Activated naive CD8-positive, alpha-beta T cell treated with anti-CD3 and anti-CD28 coated beads, Interleukin-2, amount 10 ng/mL, durations not matched to agents 7 days and 5 days (primary cell): ENCODE data around the gene SLBP. TPM values are rescaled to one million over a fixed set of nuclear protein-coding genes. Genes with fewer than 3 reads are reported as not detected.
A peak's percentile ranks its signal among the peaks of the same experiment; 100 is the strongest.

Source experiments
- ATAC-seq: fragments of 150-1000 bp; cut with Tn5 transposase; one replicate; pipeline ENCODE4 v1.10.0; 2021; ENCODE audit warnings: low read depth, moderate library complexity
- POLR2A ChIA-PET: fragments of 350-600 bp; sonication (Branson Sonifier 250); formaldehyde crosslinking; loops from one replicate; lab custom pipeline; 2021; ENCODE audit warnings: antibody characterized with exemption; lab: Charles Lee
- DNase-seq: peaks from one replicate; pipeline ENCODE4 v3.0.0; 2021
- H3K27ac Mint-ChIP-seq: one replicate; pipeline ENCODE4 v1.8.0; 2022; ENCODE audit warnings: mild to moderate bottlenecking, mixed read lengths
- H3K27me3 Mint-ChIP-seq: one replicate; pipeline ENCODE4 v1.8.0; 2022; ENCODE audit warnings: mild to moderate bottlenecking, moderate library complexity, mixed read lengths
- H3K36me3 Mint-ChIP-seq: one replicate; pipeline ENCODE4 v1.8.0; 2021; ENCODE audit warnings: mild to moderate bottlenecking, mixed read lengths
- H3K4me1 Mint-ChIP-seq: one replicate; pipeline ENCODE4 v1.8.0; 2021; ENCODE audit warnings: mixed read lengths
- H3K4me3 Mint-ChIP-seq: one replicate; pipeline ENCODE4 v1.8.0; 2022; ENCODE audit warnings: mild to moderate bottlenecking, moderate library complexity, mixed read lengths
- H3K9me3 Mint-ChIP-seq: one replicate; pipeline ENCODE4 v1.8.0; 2021; ENCODE audit warnings: mixed read lengths
- total RNA-seq, 2 experiments: library from RNA; stranded (reverse); gene quantifications; one replicate each; pipeline ENCODE4 v1.2.3, GENCODE V29; 2021

The SLBP gene
- total RNA-seq, 2 experiments from 2014 or later: 99.7 to 103 TPM

- no peak for ATAC-seq
- Mint-ChIP-seq H3K4me1 (peaks cover 2% of the 10 kb centered on the region), H3K9me3 (no peaks in the 10 kb centered on the region), H3K27ac (peak overlapping the region; percentile 60), H3K4me3 (no peak overlapping the region), H3K36me3 (no peaks in the 10 kb centered on the region), H3K27me3 (no peaks in the 10 kb centered on the region)
- POLR2A ChIA-PET: no interaction called here
- DNase-seq: no peak
Observed at GRCh38 chr4:1753294-1753696, 41.2 kb upstream of the SLBP start.

GRCh38 chr4:1752284-1753041 is 40.3 kb upstream of the SLBP start:
- ATAC-seq (peak; percentile 28), DNase-seq (peak; percentile 59)
- POLR2A ChIA-PET: interaction anchor here (1.0 kb wide), 1 partner anchor 52 kb away, joined by 3 read pairs; no protein-coding TSS in a partner anchor
- no peaks in the 10 kb centered on the region for H3K27me3 Mint-ChIP-seq
- H3K9me3 Mint-ChIP-seq: no peaks in the 10 kb centered on the region
- H3K4me1 Mint-ChIP-seq: peaks cover 2% of the 10 kb centered on the region
- no peaks in the 10 kb centered on the region for H3K36me3 Mint-ChIP-seq
- peak overlapping the region; percentile 60 for H3K27ac Mint-ChIP-seq
- H3K4me3 Mint-ChIP-seq: no peak overlapping the region

GRCh38 chr4:1751919-1752283 is 39.8 kb upstream of the SLBP start:
- POLR2A ChIA-PET: interaction anchor here (1.0 kb wide), 1 partner anchor 52 kb away, joined by 3 read pairs; no protein-coding TSS in a partner anchor

GRCh38 chr4:1751155-1751918 is 39.2 kb upstream of the SLBP start:
- no peak for DNase-seq
- Mint-ChIP-seq H3K27ac (no peak overlapping the region), H3K36me3 (no peaks in the 10 kb centered on the region), H3K4me3 (no peak overlapping the region), H3K27me3 (no peaks in the 10 kb centered on the region), H3K4me1 (peaks cover 2% of the 10 kb centered on the region), H3K9me3 (no peaks in the 10 kb centered on the region)
- POLR2A ChIA-PET: interaction anchor here (1.0 kb wide), 1 partner anchor 53 kb away, joined by 3 read pairs; no protein-coding TSS in a partner anchor
- no peak for ATAC-seq

More at GRCh38 chr4:1751919-1752283, 39.8 kb upstream of the SLBP start:
- no peaks in the 10 kb centered on the region for H3K9me3 Mint-ChIP-seq
- H3K4me1 Mint-ChIP-seq: peaks cover 2% of the 10 kb centered on the region
- H3K36me3 Mint-ChIP-seq: no peaks in the 10 kb centered on the region
- no peak overlapping the region for H3K4me3 Mint-ChIP-seq
- H3K27me3 Mint-ChIP-seq: no peaks in the 10 kb centered on the region
- no peak overlapping the region for H3K27ac Mint-ChIP-seq
- DNase-seq: no peak
- no peak for ATAC-seq

GRCh38 chr4:1750381-1751154 is 38.4 kb upstream of the SLBP start:
- ATAC-seq: no peak
- no peak overlapping the region for H3K27ac Mint-ChIP-seq

GRCh38 chr4:1749826-1750225 is 37.7 kb upstream of the SLBP start:
- Mint-ChIP-seq H3K9me3 (no peaks in the 10 kb centered on the region), H3K27ac (no peak overlapping the region), H3K4me3 (no peak overlapping the region), H3K36me3 (peaks cover 2% of the 10 kb centered on the region), H3K27me3 (no peaks in the 10 kb centered on the region), H3K4me1 (peaks cover 2% of the 10 kb centered on the region)
- POLR2A ChIA-PET: no interaction called here
- ATAC-seq (no peak), DNase-seq (no peak)

More at GRCh38 chr4:1750381-1751154, 38.4 kb upstream of the SLBP start:
- POLR2A ChIA-PET: no interaction called here
- Mint-ChIP-seq H3K9me3 (no peaks in the 10 kb centered on the region), H3K27me3 (no peaks in the 10 kb centered on the region), H3K36me3 (no peaks in the 10 kb centered on the region), H3K4me3 (no peak overlapping the region), H3K4me1 (peaks cover 2% of the 10 kb centered on the region)
- no peak for DNase-seq

- Mint-ChIP-seq H3K4me1 (peaks cover 2% of the 10 kb centered on the region), H3K27ac (no peak overlapping the region), H3K9me3 (no peaks in the 10 kb centered on the region), H3K27me3 (no peaks in the 10 kb centered on the region), H3K4me3 (no peak overlapping the region), H3K36me3 (peaks cover 4% of the 10 kb centered on the region)
- POLR2A ChIA-PET: no interaction called here
- ATAC-seq: no peak
- DNase-seq: no peak
Observed at GRCh38 chr4:1749370-1749769, 37.3 kb upstream of the SLBP start.

GRCh38 chr4:1748465-1748995 is 36.4 kb upstream of the SLBP start:
- DNase-seq (peak; percentile 93), ATAC-seq (peak; percentile 48)
- Mint-ChIP-seq H3K27me3 (no peaks in the 10 kb centered on the region), H3K27ac (no peak overlapping the region), H3K36me3 (peaks cover 13% of the 10 kb centered on the region), H3K9me3 (no peaks in the 10 kb centered on the region), H3K4me1 (peaks cover 2% of the 10 kb centered on the region), H3K4me3 (no peak overlapping the region)
- POLR2A ChIA-PET: no interaction called here

- ATAC-seq: no peak
- Mint-ChIP-seq H3K4me1 (no peaks in the 10 kb centered on the region), H3K9me3 (no peaks in the 10 kb centered on the region), H3K27me3 (no peaks in the 10 kb centered on the region), H3K27ac (no peak overlapping the region), H3K36me3 (peaks cover 15% of the 10 kb centered on the region), H3K4me3 (no peak overlapping the region)
- no peak for DNase-seq
- POLR2A ChIA-PET: interaction anchor here (2.7 kb wide), 1 partner anchor 62 kb away, joined by 7 read pairs; no protein-coding TSS in a partner anchor
Observed at GRCh38 chr4:1747603-1747967, 35.5 kb upstream of the SLBP start.

- no peak for DNase-seq
- H3K4me1 Mint-ChIP-seq: no peaks in the 10 kb centered on the region
- peaks cover 15% of the 10 kb centered on the region for H3K36me3 Mint-ChIP-seq
- H3K9me3 Mint-ChIP-seq: no peaks in the 10 kb centered on the region
- POLR2A ChIA-PET: interaction anchor here (2.7 kb wide), 1 partner anchor 62 kb away, joined by 7 read pairs; no protein-coding TSS in a partner anchor
- no peak overlapping the region for H3K4me3 Mint-ChIP-seq
- H3K27ac Mint-ChIP-seq: no peak overlapping the region
- no peak for ATAC-seq
- H3K27me3 Mint-ChIP-seq: no peaks in the 10 kb centered on the region
Observed at GRCh38 chr4:1746919-1747602, 34.9 kb upstream of the SLBP start.

GRCh38 chr4:1746265-1746691 is 34.2 kb upstream of the SLBP start:
- H3K27me3 Mint-ChIP-seq: no peaks in the 10 kb centered on the region
- POLR2A ChIA-PET: interaction anchor here (2.7 kb wide), 1 partner anchor 63 kb away, joined by 7 read pairs; no protein-coding TSS in a partner anchor
- H3K4me3 Mint-ChIP-seq: no peak overlapping the region
- no peak overlapping the region for H3K27ac Mint-ChIP-seq
- H3K36me3 Mint-ChIP-seq: peaks cover 21% of the 10 kb centered on the region
- peak; percentile 88 for DNase-seq
- H3K9me3 Mint-ChIP-seq: no peaks in the 10 kb centered on the region
- no peaks in the 10 kb centered on the region for H3K4me1 Mint-ChIP-seq
- ATAC-seq: peak; percentile 68

GRCh38 chr4:1745697-1746096 is 33.6 kb upstream of the SLBP start:
- no peak for ATAC-seq
- POLR2A ChIA-PET: interaction anchor here (0.6 to 2.7 kb wide), 4 partner anchors 11 to 64 kb away, joined by 3 to 7 read pairs (median 4); no protein-coding TSS in a partner anchor
- H3K4me3 Mint-ChIP-seq: no peak overlapping the region
- H3K4me1 Mint-ChIP-seq: no peaks in the 10 kb centered on the region
- no peaks in the 10 kb centered on the region for H3K9me3 Mint-ChIP-seq
- H3K27ac Mint-ChIP-seq: no peak overlapping the region
- H3K27me3 Mint-ChIP-seq: no peaks in the 10 kb centered on the region
- H3K36me3 Mint-ChIP-seq: peaks cover 24% of the 10 kb centered on the region
- DNase-seq: no peak
